GM21529 (cell line): ENCODE data around the gene COL8A2.
A peak's percentile ranks its signal among the peaks of the same experiment; 100 is the strongest.

ENCODE experiments used
- ATAC-seq: cut with Tn5 transposase; IDR thresholded peaks from one replicate; pipeline ENCODE4 v1.9.1; 2021; ENCODE audit not compliant: unreplicated experiment

Gene COL8A2

GRCh38 chr1:36092166-36092797 is 32.7 kb downstream of the COL8A2 start:
- no peak for ATAC-seq

DNA sequence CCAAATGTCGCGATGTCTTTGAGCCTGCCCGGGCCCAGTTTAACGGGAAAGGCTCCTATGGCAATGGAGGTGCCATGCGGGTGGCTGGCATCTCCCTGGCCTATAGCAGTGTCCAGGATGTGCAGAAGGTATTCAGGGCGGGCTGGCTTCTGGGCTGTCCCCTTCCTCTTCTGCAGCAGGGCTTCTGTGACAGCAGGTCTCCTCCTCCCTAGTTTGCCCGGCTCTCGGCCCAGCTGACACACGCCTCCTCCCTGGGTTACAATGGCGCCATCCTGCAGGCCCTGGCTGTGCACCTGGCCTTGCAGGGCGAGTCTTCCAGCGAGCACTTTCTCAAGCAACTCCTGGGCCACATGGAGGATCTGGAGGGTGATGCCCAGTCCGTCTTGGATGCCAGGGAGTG is 33.3 kb downstream of the COL8A2 start:
- no peak for ATAC-seq

DNA sequence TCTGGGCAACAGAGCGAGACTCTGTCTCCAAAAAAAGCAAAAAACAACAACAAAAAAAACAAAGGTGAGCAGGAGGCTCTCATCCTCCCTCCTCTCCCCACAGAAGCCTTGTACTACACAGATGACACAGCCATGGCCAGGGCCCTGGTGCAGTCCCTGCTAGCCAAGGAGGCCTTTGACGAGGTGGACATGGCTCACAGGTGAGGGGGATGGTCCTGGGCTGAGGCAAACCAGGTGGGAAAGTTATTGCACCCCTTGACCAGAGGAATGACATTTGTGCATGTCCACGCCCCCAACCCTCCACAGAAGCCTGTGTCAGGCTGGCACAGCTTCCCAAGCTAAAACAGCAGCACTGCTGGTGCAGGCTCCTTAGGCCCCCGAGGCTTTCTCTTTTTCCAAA is 33.9 kb downstream of the COL8A2 start:
- no peak for ATAC-seq

- no peak for ATAC-seq
Measured at GRCh38 chr1:36089393-36090121, 35.5 kb downstream of the COL8A2 start.

GRCh38 chr1:36088577-36089392 is 36.2 kb downstream of the COL8A2 start, which contains the start of gene ADPRS:
ADPRS (plus strand) TSS chr1:36088892; CDS start chr1:36088905, 13 bp downstream.
- ATAC-seq: peak; percentile 75

GRCh38 chr1:36088265-36088576 is 36.8 kb downstream of the COL8A2 start:
- ATAC-seq: no peak

DNA sequence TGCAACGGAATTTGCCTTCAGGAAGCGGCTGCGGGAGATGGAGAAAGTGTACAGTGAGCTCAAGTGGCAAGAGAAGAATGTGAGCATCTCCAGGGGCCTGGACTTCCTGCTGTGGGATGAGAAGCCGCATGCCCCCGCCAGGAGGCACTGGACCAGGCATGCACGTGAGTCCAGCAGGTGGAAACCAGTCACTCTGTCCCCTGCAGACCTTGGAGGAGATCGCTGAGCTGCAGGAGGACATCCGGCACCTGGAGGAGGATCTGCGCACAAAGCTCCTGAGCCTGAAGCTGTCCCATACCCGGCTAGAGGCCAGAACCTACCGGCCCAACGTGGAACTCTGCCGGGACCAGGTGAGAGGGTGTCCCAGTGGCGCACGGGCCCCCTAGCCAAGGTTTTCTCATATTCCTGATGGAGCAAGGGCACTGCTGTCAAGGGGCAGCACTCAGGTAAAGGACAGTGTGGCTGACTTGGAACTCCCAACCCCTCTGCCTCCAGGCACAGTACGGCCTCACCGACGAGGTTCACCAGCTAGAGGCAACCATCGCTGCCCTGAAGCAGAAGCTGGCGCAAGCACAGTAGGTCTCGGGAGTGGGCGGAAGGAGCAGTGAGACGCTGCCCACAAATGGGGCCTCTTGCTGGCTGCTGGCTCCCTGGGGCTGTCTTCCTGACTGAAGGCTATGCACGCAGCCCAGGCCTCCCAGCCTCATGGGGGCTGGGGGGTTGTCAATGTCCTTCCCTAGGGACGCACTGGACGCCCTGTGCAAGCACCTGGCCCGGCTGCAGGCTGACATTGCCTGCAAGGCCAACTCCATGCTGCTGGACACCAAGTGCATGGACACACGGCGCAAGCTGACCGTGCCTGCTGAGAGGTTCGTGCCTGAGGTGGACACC is 37.5 kb downstream of the COL8A2 start:
- no peak for ATAC-seq

GRCh38 chr1:36086529-36087232 is 38.3 kb downstream of the COL8A2 start:
- ATAC-seq: no peak

- ATAC-seq: no peak
Measured at GRCh38 chr1:36085686-36086526, 39.1 kb downstream of the COL8A2 start.

- ATAC-seq: no peak
Measured at GRCh38 chr1:36085126-36085525, 39.9 kb downstream of the COL8A2 start.

- ATAC-seq: no peak
Measured at GRCh38 chr1:36084497-36085115, 40.4 kb downstream of the COL8A2 start.

DNA sequence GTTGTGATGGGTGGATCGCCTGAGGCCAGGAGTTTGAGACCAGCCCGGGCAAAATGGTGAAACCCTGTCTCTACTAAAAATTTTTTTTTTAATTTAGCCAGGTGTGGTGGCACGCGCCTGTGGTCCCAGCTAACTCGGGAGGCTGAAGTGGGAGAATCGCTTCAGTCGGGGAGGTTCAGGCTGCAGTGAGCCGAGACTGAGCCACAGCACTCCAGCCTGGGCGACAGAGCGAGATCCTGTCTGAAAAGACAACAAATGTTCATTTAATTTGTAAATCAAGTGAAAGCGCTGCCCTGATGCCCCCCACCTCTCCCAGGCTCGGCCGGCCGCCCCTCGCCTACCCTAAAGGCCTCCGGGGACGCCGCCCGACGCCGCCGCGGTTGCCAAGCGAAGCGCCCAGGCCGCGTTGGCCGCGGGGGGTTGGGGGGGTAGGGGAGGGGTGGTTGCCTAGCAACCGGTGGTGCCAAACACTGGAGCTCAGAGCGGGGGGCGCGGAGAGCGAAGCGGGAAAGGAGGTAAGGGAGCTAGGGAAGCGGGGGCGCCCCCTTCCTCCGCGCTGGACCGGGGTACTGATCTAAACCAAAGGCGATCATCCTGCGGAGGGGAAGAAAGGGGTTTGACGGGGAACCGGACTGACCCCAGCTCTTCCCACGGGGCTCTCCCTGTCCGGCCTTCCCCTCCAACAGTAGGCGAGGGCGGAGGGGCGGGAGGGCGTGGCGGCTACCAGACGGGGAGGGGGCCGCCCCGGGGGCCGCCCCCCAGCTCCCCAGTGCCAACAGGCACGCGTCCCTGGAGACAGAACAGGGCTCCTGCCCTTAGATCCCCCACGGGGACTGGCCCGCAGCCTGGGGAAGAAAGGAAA is 41.2 kb downstream of the COL8A2 start, which contains the start of gene TEKT2:
TEKT2 (plus strand) TSS at position 460 of the 862 bp plus-strand sequence. CDS start 828 bp downstream, outside the sequence.
- no peak for ATAC-seq

DNA sequence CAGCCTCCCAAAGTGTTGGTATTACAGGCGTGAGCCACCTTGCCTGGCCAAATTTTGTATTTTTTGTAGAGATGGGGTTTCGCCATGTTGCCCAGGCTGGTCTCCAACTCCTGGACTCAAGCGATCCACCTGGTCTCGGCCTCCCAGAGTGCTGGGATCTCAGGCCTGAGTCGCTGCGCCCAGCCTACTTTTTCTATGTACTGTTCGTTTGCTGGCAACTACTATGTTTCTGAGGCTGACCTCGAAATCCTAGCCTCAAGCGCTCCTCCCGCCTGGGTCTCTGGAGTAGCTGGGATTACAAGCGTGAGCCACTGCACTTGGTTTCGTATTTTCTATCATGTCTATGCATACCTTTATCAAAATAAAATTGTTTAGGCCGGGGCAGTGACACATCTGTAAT is 41.8 kb downstream of the COL8A2 start:
- no peak for ATAC-seq

- no peak for ATAC-seq
Measured at GRCh38 chr1:36081926-36082485, 43.0 kb downstream of the COL8A2 start.

DNA sequence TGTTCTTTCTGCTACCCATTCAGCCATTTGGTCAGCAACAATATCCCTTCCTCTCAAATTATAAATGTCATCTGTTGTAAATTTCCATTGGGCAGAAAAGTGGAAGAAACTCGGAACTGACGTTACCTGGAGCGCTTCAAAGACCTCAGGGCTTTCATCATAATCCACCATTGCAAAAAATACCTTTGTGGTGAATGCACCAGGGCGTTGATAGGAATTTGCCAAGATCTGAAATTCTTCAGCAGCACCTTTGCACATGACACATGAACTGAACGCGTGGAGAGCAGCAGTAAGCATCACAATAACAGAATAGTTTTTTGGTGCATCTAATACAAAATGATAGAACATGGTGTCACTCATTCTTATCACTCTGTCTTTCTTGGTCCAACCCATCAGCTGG is 44.2 kb downstream of the COL8A2 start:
- no peak for ATAC-seq

DNA sequence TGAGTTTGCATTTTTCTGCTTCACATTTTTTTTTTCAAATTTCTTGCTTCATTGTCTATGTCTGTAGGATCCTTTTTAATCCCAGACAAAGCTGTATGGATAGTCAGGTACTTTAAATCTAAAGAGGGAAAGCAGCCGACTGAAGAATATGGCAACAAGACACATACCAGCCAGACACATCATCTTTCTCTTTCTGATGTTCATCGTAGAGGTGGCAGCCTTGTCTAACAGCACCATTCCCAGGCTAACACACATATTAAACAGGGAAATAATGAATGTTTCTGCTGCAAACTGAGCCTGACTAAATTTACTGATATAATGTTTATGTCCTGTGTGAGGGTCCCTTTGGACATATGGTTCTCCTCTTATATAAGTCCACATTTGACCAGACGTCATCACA is 44.8 kb downstream of the COL8A2 start:
- no peak for ATAC-seq

- no peak for ATAC-seq
Measured at GRCh38 chr1:36076979-36077573, 47.9 kb downstream of the COL8A2 start.
